HL-60 (cell line): ENCODE results near the gene CMIP.

ENCODE experiments used
- DNase-seq, 2 experiments: peaks; one replicate each; pipeline ENCODE4 v3.0.0-alpha.2; 2010 to 2020; ENCODE audit warnings: low read depth in 1 of 2, low spot score in 1 of 2
- H3K27ac ChIP-seq: fragments of 250-450 bp; sonication (Bioruptor Pico); replicated peaks from 2 replicates; pipeline ENCODE4 v1.5.1; 2020; ENCODE audit warnings: mild to moderate bottlenecking, moderate library complexity
- H3K27me3 ChIP-seq: fragments of 250-450 bp; sonication (Bioruptor Pico); 2 replicates; pipeline ENCODE4 v1.5.1; 2021; ENCODE audit warnings: mild to moderate bottlenecking, moderate library complexity; ENCODE audit not compliant: insufficient read depth, poor library complexity, severe bottlenecking
- H3K4me3 ChIP-seq: replicated peaks from 2 replicates; pipeline ENCODE4 v1.5.1; 2011; ENCODE audit warnings: mild to moderate bottlenecking, control low read depth, low read length; ENCODE audit not compliant: insufficient read depth
- CTCF ChIP-seq: IDR thresholded peaks from one replicate; pipeline ENCODE4 v1.5.1; 2011; ENCODE audit warnings: low read length, control low read depth, inconsistent platforms; ENCODE audit not compliant: insufficient read depth
- GABPA ChIP-seq: IDR thresholded peaks from 2 replicates; pipeline ENCODE4 v1.6.1; 2012; ENCODE audit warnings: low read depth
- POLR2AphosphoS5 ChIP-seq: IDR thresholded peaks from 2 replicates; pipeline ENCODE4 v1.6.1; 2012; ENCODE audit warnings: low read depth
- REST ChIP-seq: IDR thresholded peaks from 2 replicates; pipeline ENCODE4 v1.6.1; 2012; ENCODE audit warnings: low read depth; ENCODE audit not compliant: insufficient replicate concordance
- SPI1 ChIP-seq: IDR thresholded peaks from 2 replicates; pipeline ENCODE4 v1.6.1; 2012; ENCODE audit warnings: low read depth, mild to moderate bottlenecking, borderline replicate concordance

CMIP gene

DNA sequence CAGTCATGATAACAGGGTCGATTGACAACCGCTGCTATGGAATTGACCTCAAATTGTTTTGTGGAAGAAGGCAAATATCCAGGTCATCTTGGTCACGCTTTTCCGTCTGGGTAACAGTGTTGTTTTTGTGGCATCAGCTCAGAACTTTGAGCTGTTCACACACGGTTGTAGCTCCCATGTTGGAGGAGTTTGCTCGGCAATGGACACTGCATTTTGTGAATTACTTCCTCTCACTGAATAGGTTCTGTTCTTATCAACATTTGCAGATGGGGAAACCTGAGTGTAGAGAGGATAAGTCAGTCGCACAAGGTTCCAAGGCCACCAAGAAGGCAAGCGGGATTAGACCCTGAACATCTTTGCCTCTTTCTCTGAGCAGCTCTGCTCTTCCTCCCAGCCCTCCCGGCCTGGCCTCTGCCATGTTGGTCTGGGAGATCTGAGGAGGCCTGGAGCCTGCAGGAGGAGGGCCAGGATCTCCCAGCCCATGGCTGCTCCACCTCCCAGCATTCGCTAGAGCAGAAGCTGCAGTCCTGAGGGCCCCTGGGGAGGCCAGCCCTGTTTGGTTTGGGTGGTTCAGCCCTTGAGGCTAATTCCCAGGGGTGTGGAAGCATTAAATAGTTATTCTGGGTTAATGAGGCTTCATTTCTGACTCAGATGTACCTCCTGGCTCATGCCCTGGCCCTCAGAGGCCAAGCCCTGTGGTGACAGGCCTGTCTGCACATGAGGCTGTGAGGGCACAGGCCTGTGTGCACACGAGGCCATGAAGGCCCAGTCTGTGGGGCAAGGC is 180.3 kb downstream of the CMIP start:
- no peak for TF ChIP-seq REST
- no peak for TF ChIP-seq SPI1
- no peak for TF ChIP-seq GABPA
- TF ChIP-seq POLR2AphosphoS5, result no peak
- no peak for DNase-seq

GRCh38 chr16:81625544-81626153 is 181.0 kb downstream of the CMIP start:
- Histone ChIP-seq H3K27ac (no peak overlapping the region), H3K4me3 (no peak overlapping the region), H3K27me3 (no peaks in the 10 kb centered on the region)
- no peak for DNase-seq
- TF ChIP-seq GABPA (no peak), CTCF (no peak), SPI1 (no peak), REST (no peak), POLR2AphosphoS5 (no peak)

More for the DNA sequence above, 180.3 kb downstream of the CMIP start:
- H3K27ac ChIP-seq, result no peak overlapping the region
- no peak overlapping the region for H3K4me3 ChIP-seq
- H3K27me3 ChIP-seq, result no peaks in the 10 kb centered on the region

- Histone ChIP-seq H3K27me3 (no peaks in the 10 kb centered on the region), H3K4me3 (no peak overlapping the region), H3K27ac (no peak overlapping the region)
- DNase-seq, result no peak
- TF ChIP-seq GABPA (no peak), SPI1 (no peak), CTCF (no peak), REST (no peak), POLR2AphosphoS5 (no peak)
These were observed 181.6 kb downstream of the CMIP start for GRCh38 chr16:81626181-81626674.
